ENCODE data around the gene G2E3.
"Not testable (repeated sequence)": the region's sequence is repeated elsewhere in the genome, so short reads cannot be mapped to it uniquely, and the experiment has no call there.

GRCh38 chr14:30629432-30629831, 70.5 kb downstream of the G2E3 start:
- TF ChIP-seq CTCF, POLR2A (IDR thresholded peaks at IDR 0.05): not testable (repeated sequence)
